Sciatic nerve (tissue), 2 donors: ENCODE data around the gene GPC6. TPM values are rescaled to one million over a fixed set of nuclear protein-coding genes. Genes with fewer than 3 reads are reported as not detected.
A peak's percentile ranks its signal among the peaks of the same experiment; 100 is the strongest.

Experiments
- ATAC-seq: fragments of 200-7000 bp; cut with Tn5 transposase; one replicate; pipeline ENCODE4 v1.9.1; 2020; ENCODE audit warnings: mild to moderate bottlenecking, moderate library complexity
- DNase-seq: peaks from one replicate; pipeline ENCODE4 v3.0.0-alpha.2; 2020; ENCODE audit warnings: low spot score
- intact Hi-C: fragments of 100-400 bp; cut with DNase I; formaldehyde crosslinking; loops from one replicate; pipeline ENCODE4 v1.14.2; 2022
- total RNA-seq: library from RNA; stranded (reverse); fragmentation: NEBNext Ultra II Directional; extraction: Animal tissue kit (Norgen Biotek cat#: 25700); gene quantifications from one replicate; pipeline ENCODE4 v1.2.1, GENCODE V29; 2021
- donor health status: DM: no; HTN: no; CAD: no.
- donor health status: DM: no; HTN: no; CAD: no.

GPC6 gene
- total RNA-seq, 1 donor from 2014 or later: 37.8 TPM

GRCh38 chr13:94305934-94306333 is 1079.3 kb downstream of the GPC6 start:
- ATAC-seq (no peak), DNase-seq (no peak)
- intact Hi-C loops: no loop called here

GRCh38 chr13:94308832-94309231 is 1082.2 kb downstream of the GPC6 start:
- ATAC-seq (no peak), DNase-seq (no peak)
- intact Hi-C loops: no loop called here

- DNase-seq (no peak), ATAC-seq (no peak)
- intact Hi-C loops: no loop called here
Observed at GRCh38 chr13:94309576-94309975, 1083.0 kb downstream of the GPC6 start.

- intact Hi-C loops: no loop called here
- DNase-seq: no peak
- peak; percentile 55 for ATAC-seq
Observed at GRCh38 chr13:94309997-94310855, 1083.6 kb downstream of the GPC6 start.

- no peak for DNase-seq
- intact Hi-C loops: no loop called here
- ATAC-seq: no peak
Observed at GRCh38 chr13:94311893-94312292, 1085.3 kb downstream of the GPC6 start.

GRCh38 chr13:94312511-94313216 is 1086.1 kb downstream of the GPC6 start:
- ATAC-seq (peak; percentile 55), DNase-seq (no peak)
- intact Hi-C loops: no loop called here

GRCh38 chr13:94313321-94313910 is 1086.8 kb downstream of the GPC6 start:
- intact Hi-C loops: no loop called here
- DNase-seq: no peak
- ATAC-seq: no peak

- no peak for DNase-seq
- intact Hi-C loops: no loop called here
- no peak for ATAC-seq
Observed at GRCh38 chr13:94313926-94314325, 1087.3 kb downstream of the GPC6 start.

- ATAC-seq: no peak
- no peak for DNase-seq
- intact Hi-C loops: no loop called here
Observed at GRCh38 chr13:94315188-94315587, 1088.6 kb downstream of the GPC6 start.

GRCh38 chr13:94317063-94317491 is 1090.5 kb downstream of the GPC6 start:
- intact Hi-C loops: no loop called here
- DNase-seq: no peak
- no peak for ATAC-seq

GRCh38 chr13:94318418-94318817 is 1091.8 kb downstream of the GPC6 start:
- ATAC-seq: no peak
- intact Hi-C loops: no loop called here
- no peak for DNase-seq

GRCh38 chr13:94319501-94319900 is 1092.9 kb downstream of the GPC6 start:
- no peak for DNase-seq
- intact Hi-C loops: no loop called here
- no peak for ATAC-seq

GRCh38 chr13:94322925-94323763 is 1096.5 kb downstream of the GPC6 start:
- intact Hi-C loops: no loop called here

GRCh38 chr13:94323764-94324758 is 1097.5 kb downstream of the GPC6 start:
- ATAC-seq (no peak), DNase-seq (no peak)
- intact Hi-C loops: no loop called here

More at GRCh38 chr13:94322925-94323763, 1096.5 kb downstream of the GPC6 start:
- DNase-seq (no peak), ATAC-seq (no peak)

GRCh38 chr13:94324767-94325540 is 1098.3 kb downstream of the GPC6 start:
- intact Hi-C loops: no loop called here
- peak; percentile 59 for ATAC-seq

GRCh38 chr13:94325650-94326049 is 1099.0 kb downstream of the GPC6 start:
- intact Hi-C loops: no loop called here
- DNase-seq (no peak), ATAC-seq (peak; percentile 56)

More at GRCh38 chr13:94324767-94325540, 1098.3 kb downstream of the GPC6 start:
- no peak for DNase-seq

GRCh38 chr13:94327318-94327717 is 1100.7 kb downstream of the GPC6 start:
- no peak for ATAC-seq
- no peak for DNase-seq
- intact Hi-C loops: no loop called here
